HUDEP-2 (cell line): ENCODE results near the gene APOBEC4.
A peak's percentile ranks its signal among the peaks of the same experiment; 100 is the strongest.
"Not testable (repeated sequence)": the region's sequence is repeated elsewhere in the genome, so short reads cannot be mapped to it uniquely, and the experiment has no call there.

Experiments used
- DNase-seq, 76 experiments: peaks; one replicate each; lab custom pipeline; 2025; ENCODE audit not compliant: unreplicated experiment in 76 of 76; lab: John Stamatoyannopoulos, UW

Gene APOBEC4

GRCh38 chr1:183652547-183653461 lies at the start of gene APOBEC4:
Gene APOBEC4, minus strand, starts transcription at chr1:183653316. Its CDS starts 4,535 bp downstream, at chr1:183648781.
- no peak for DNase-seq

- no peak for DNase-seq
Measured at GRCh38 chr1:183702813-183703198, 49.7 kb upstream of the APOBEC4 start.

- DNase-seq: no peak
Measured at GRCh38 chr1:183702087-183702812, 49.1 kb upstream of the APOBEC4 start.

- DNase-seq: no peak
Measured at GRCh38 chr1:183699616-183700160, 46.6 kb upstream of the APOBEC4 start.

- no peak for DNase-seq
Measured at GRCh38 chr1:183697814-183698590, 44.9 kb upstream of the APOBEC4 start.

- no peak for DNase-seq
Measured at GRCh38 chr1:183696981-183697380, 43.9 kb upstream of the APOBEC4 start.

GRCh38 chr1:183694755-183695154 lies 41.6 kb upstream of the APOBEC4 start:
- no peak for DNase-seq

GRCh38 chr1:183694066-183694465 lies 41.0 kb upstream of the APOBEC4 start:
- DNase-seq: no peak

GRCh38 chr1:183693521-183693920 lies 40.4 kb upstream of the APOBEC4 start:
- DNase-seq: no peak

GRCh38 chr1:183689762-183690204 lies 36.7 kb upstream of the APOBEC4 start:
- DNase-seq: no peak

- no peak for DNase-seq
Measured at GRCh38 chr1:183688341-183689060, 35.4 kb upstream of the APOBEC4 start.

- DNase-seq: no peak
Measured at GRCh38 chr1:183687546-183688304, 34.6 kb upstream of the APOBEC4 start.

- DNase-seq: no peak
Measured at GRCh38 chr1:183686229-183686628, 33.1 kb upstream of the APOBEC4 start.

- DNase-seq: peak in 23 of 76 experiments; percentile 1 to 51 (median 21)
Measured at GRCh38 chr1:183685112-183685713, 32.1 kb upstream of the APOBEC4 start.

GRCh38 chr1:183679363-183679762 lies 26.2 kb upstream of the APOBEC4 start:
- not testable (repeated sequence) for DNase-seq

GRCh38 chr1:183678819-183679218 lies 25.7 kb upstream of the APOBEC4 start:
- DNase-seq: no peak

GRCh38 chr1:183676586-183677189 lies 23.6 kb upstream of the APOBEC4 start:
- no peak for DNase-seq

GRCh38 chr1:183675883-183676585 lies 22.9 kb upstream of the APOBEC4 start:
- DNase-seq: no peak
